AG09309 (cell line): ENCODE results near the gene C1QTNF5.
"Not testable (repeated sequence)": the region's sequence is repeated elsewhere in the genome, so short reads cannot be mapped to it uniquely, and the experiment has no call there.

Experiments
- DNase-seq: peaks from one replicate; pipeline ENCODE4 v3.0.0-alpha.2; 2010; ENCODE audit warnings: low read depth
- H3K4me3 ChIP-seq: 2 replicates; pipeline ENCODE4 v1.5.1; 2011; ENCODE audit warnings: mild to moderate bottlenecking, low read depth, low read length, moderate library complexity; ENCODE audit not compliant: control insufficient read depth
- TF ChIP-seq, protein P1 (sequence below): IDR thresholded peaks from 2 replicates; pipeline ENCODE4 v1.5.1; 2011; ENCODE audit warnings: mild to moderate bottlenecking, low read depth, low read length, inconsistent platforms; ENCODE audit not compliant: insufficient read depth, control insufficient read depth; ENCODE audit errors: missing control alignments

Gene C1QTNF5, protein sequence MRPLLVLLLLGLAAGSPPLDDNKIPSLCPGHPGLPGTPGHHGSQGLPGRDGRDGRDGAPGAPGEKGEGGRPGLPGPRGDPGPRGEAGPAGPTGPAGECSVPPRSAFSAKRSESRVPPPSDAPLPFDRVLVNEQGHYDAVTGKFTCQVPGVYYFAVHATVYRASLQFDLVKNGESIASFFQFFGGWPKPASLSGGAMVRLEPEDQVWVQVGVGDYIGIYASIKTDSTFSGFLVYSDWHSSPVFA

DNA sequence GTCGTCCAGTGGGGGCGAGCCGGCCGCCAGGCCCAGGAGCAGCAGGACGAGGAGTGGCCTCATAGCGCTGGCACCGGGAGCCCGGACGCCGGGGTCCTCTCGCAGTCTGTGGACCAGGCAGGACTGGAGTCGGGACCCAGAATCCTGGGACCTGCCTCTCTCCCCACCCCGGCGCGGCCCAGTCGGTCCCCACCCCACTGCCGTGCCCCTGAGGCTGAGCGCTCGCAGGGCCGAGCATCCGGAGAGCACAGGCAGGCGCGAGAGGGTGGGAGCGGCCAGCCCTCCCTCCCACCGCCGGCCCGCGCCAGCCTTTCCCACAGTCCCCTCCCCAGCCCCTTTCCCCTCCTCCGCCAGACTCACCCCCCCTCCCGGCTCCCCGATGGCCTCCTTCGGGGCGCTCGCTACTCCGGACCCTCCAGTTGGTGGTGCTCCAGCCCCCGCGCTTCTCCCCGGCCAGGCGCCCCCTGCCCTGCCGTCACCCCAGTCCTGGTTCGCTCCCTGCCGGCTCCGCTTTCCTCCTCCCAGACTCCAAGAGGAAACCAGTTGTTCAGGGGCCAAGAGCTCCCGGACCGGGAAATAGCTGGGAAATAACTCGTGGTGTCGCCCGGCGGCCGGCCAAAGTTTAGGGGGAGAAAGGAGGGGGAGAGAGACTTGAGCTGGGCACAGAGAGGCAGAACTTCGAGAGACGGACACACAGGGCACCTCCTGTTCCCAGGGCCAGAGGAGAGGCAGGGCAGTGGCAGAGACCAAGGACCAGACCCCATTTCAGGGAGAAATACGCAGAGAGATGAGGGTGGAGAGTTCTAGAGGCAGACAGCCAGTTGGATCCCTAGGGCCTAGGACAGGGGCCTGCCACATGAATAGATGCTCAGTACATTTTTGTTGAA lies at the start of gene C1QTNF5:
C1QTNF5 (minus strand) TSS at position 549 of the 887 bp plus-strand sequence; CDS start at position 63, 486 bp downstream.
- H3K4me3 ChIP-seq = peak within 1 kb of the TSS; percentile 53
- TF ChIP-seq, protein P1, sequence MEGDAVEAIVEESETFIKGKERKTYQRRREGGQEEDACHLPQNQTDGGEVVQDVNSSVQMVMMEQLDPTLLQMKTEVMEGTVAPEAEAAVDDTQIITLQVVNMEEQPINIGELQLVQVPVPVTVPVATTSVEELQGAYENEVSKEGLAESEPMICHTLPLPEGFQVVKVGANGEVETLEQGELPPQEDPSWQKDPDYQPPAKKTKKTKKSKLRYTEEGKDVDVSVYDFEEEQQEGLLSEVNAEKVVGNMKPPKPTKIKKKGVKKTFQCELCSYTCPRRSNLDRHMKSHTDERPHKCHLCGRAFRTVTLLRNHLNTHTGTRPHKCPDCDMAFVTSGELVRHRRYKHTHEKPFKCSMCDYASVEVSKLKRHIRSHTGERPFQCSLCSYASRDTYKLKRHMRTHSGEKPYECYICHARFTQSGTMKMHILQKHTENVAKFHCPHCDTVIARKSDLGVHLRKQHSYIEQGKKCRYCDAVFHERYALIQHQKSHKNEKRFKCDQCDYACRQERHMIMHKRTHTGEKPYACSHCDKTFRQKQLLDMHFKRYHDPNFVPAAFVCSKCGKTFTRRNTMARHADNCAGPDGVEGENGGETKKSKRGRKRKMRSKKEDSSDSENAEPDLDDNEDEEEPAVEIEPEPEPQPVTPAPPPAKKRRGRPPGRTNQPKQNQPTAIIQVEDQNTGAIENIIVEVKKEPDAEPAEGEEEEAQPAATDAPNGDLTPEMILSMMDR = no peak

GRCh38 chr11:119389611-119390254 lies 49.0 kb upstream of the C1QTNF5 start:
- TF ChIP-seq, protein P1 = peak; percentile 42
- no peak overlapping the region for H3K4me3 ChIP-seq
- no peak for DNase-seq

More for the DNA sequence above, at the start of gene C1QTNF5:
- DNase-seq = no peak

- DNase-seq = no peak
- H3K4me3 ChIP-seq = no peak overlapping the region
- TF ChIP-seq, protein P1 = no peak
These were observed 47.4 kb upstream of the C1QTNF5 start for GRCh38 chr11:119388103-119388502.

- TF ChIP-seq, protein P1 = no peak
- no peak overlapping the region for H3K4me3 ChIP-seq
- DNase-seq = no peak
These were observed 43.6 kb upstream of the C1QTNF5 start for GRCh38 chr11:119384332-119384731.

DNA sequence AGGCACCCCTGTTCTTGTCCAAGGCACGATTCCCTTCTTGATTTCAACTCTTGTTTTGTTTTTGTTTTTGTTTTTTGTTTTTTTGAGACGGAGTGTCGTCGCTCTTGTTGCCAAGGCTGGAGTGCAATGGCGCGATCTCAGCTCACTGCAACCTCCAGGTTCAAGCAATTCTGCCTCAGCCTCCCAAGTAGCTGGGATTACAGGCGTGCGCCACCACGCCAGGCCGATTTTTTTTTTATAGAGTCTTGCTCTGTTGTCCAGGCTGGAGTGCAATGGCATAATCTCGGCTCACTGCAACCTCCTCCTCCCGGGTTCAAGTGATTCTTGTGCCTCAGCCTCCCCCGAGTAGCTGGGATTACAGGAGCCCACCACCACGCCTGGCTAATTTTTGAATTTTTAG lies 41.8 kb upstream of the C1QTNF5 start:
- H3K4me3 ChIP-seq = not testable (repeated sequence)

DNA sequence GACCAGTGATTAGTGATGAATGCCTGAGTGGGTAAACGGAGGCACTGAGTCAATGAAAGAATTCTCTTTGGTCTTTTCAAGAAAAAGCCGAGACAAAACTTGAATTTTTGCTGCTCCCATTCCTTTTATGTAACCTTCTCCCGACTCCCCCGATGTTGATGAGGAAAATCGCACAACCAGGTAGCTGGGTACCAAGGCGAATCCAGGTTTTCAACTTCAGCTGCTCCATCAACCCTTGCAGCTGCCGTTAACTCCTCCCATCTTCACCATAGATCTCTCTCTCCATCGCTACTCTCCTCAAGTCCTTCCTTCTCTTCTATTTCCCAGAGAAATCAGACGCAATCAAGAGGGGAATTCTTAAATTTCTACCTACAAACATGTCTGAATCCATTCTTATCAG lies 41.4 kb upstream of the C1QTNF5 start:
- TF ChIP-seq, protein P1 = no peak
- no peak for DNase-seq
- H3K4me3 ChIP-seq = peak overlapping the region; percentile 51

More for the DNA sequence above, 41.8 kb upstream of the C1QTNF5 start:
- DNase-seq = not testable (repeated sequence)
